GM18951 (cell line): ENCODE data around the gene CFAP99.

Source experiments
- POLR2A ChIP-seq: IDR thresholded peaks from 4 replicates; pipeline ENCODE4 v1.6.1; 2011; ENCODE audit warnings: mild to moderate bottlenecking; ENCODE audit not compliant: insufficient read length, insufficient read depth; ENCODE audit errors: extremely low read depth
- in situ Hi-C: fragments of 300-500 bp; cut with MboI; formaldehyde crosslinking; loops from one replicate; pipeline ENCODE4 v1.12.0; 2022; ENCODE audit warnings: low sequenced_read_pairs, mixed read lengths, inconsistent platforms; ENCODE audit not compliant: unreplicated experiment

Gene CFAP99

GRCh38 chr4:2433609-2434350 is 15.0 kb downstream of the CFAP99 start:
- no peak for TF ChIP-seq POLR2A
- in situ Hi-C loops: no loop called here

GRCh38 chr4:2434420-2434819 is 15.7 kb downstream of the CFAP99 start:
- in situ Hi-C loops: no loop called here

GRCh38 chr4:2436301-2436700 is 17.5 kb downstream of the CFAP99 start:
- in situ Hi-C loops: no loop called here
- TF ChIP-seq POLR2A: no peak

More at GRCh38 chr4:2434420-2434819, 15.7 kb downstream of the CFAP99 start:
- no peak for TF ChIP-seq POLR2A

GRCh38 chr4:2436761-2437474 is 18.2 kb downstream of the CFAP99 start:
- in situ Hi-C loops: no loop called here
- TF ChIP-seq POLR2A: no peak

GRCh38 chr4:2437475-2438215 is 18.9 kb downstream of the CFAP99 start:
- TF ChIP-seq POLR2A: no peak
- in situ Hi-C loops: no loop called here

- in situ Hi-C loops: no loop called here
- no peak for TF ChIP-seq POLR2A
Measured at GRCh38 chr4:2438822-2439718, 20.3 kb downstream of the CFAP99 start.

GRCh38 chr4:2441393-2442174 is 22.8 kb downstream of the CFAP99 start:
- no peak for TF ChIP-seq POLR2A
- in situ Hi-C loops: no loop called here

- TF ChIP-seq POLR2A: no peak
- in situ Hi-C loops: no loop called here
Measured at GRCh38 chr4:2442175-2442993, 23.6 kb downstream of the CFAP99 start.

GRCh38 chr4:2443061-2443730 is 24.4 kb downstream of the CFAP99 start:
- no peak for TF ChIP-seq POLR2A
- in situ Hi-C loops: no loop called here

- in situ Hi-C loops: no loop called here
- no peak for TF ChIP-seq POLR2A
Measured at GRCh38 chr4:2443956-2444740, 25.4 kb downstream of the CFAP99 start.
